WI38 (cell line): ENCODE data around the gene C11orf98.
"Not testable (repeated sequence)": the region's sequence is repeated elsewhere in the genome, so short reads cannot be mapped to it uniquely, and the experiment has no call there.

Experiments
- H3K4me3 ChIP-seq: 2 replicates; pipeline ENCODE4 v1.5.1; 2011; ENCODE audit warnings: low read depth, mild to moderate bottlenecking, control low read depth, low read length
- CTCF ChIP-seq: IDR thresholded peaks from 2 replicates; pipeline ENCODE4 v1.5.1; 2012; ENCODE audit warnings: low read depth, mild to moderate bottlenecking, control low read depth, low read length

C11orf98 gene

GRCh38 chr11:62632492-62632891 lies 32.5 kb downstream of the C11orf98 start:
- no peak for TF ChIP-seq CTCF
- no peak overlapping the region for H3K4me3 ChIP-seq

- H3K4me3 ChIP-seq: no peak overlapping the region
- TF ChIP-seq CTCF: no peak
Measured at GRCh38 chr11:62627713-62628112, 37.3 kb downstream of the C11orf98 start.

- TF ChIP-seq CTCF: no peak
- H3K4me3 ChIP-seq: no peak overlapping the region
Measured at GRCh38 chr11:62622476-62623089, 42.4 kb downstream of the C11orf98 start.

- TF ChIP-seq CTCF: no peak
- H3K4me3 ChIP-seq: peak within 1 kb of the TSS; percentile 85
Measured at GRCh38 chr11:62621567-62622470, 43.2 kb downstream of the C11orf98 start, which contains the start of gene B3GAT3. Gene B3GAT3 (minus strand): TSS chr11:62621986. CDS start chr11:62621947, 39 bp downstream.

GRCh38 chr11:62621027-62621566 lies 43.9 kb downstream of the C11orf98 start:
- TF ChIP-seq CTCF: no peak
- H3K4me3 ChIP-seq: peak overlapping the region; percentile 85

- not testable (repeated sequence) for H3K4me3 ChIP-seq
Measured at GRCh38 chr11:62616957-62617356, 48.1 kb downstream of the C11orf98 start.

GRCh38 chr11:62615521-62615920 lies 49.5 kb downstream of the C11orf98 start:
- H3K4me3 ChIP-seq: no peak overlapping the region
- TF ChIP-seq CTCF: no peak
